ENCODE results near the gene DDIT3. TPM values are rescaled to one million over a fixed set of nuclear protein-coding genes. Genes with fewer than 3 reads are reported as not detected.

Gene DDIT3
- total and polyA plus RNA-seq, 2 of the 8 experiments (the other 6 are each of a cell fraction or from before 2014, with no cell fraction given): 4.9 to 5.7 TPM

GRCh38 chr12:57522011-57522886 lies 1.9 kb upstream of the DDIT3 start, which contains the start of gene MBD6 (continued):
- TF ChIP-seq FOSL1 (IDR thresholded peaks at IDR 0.05; ENCODE audit: insufficient read depth, low read depth, low read length): no peak
- no peak for TF ChIP-seq TAF7 (optimal IDR thresholded peaks at IDR 0.05; ENCODE audit: borderline replicate concordance, low read depth, low read length)
- peak; percentile 44; the same call in 1 of the 2 replicates for TF ChIP-seq ATF2 (IDR thresholded peaks at IDR 0.05; ENCODE audit: low read length)
- no peak for TF ChIP-seq NANOG (IDR thresholded peaks at IDR 0.05; ENCODE audit: insufficient read depth, low read depth, low read length, poor library complexity, severe bottlenecking)
- TF ChIP-seq KDM4A (IDR thresholded peaks at IDR 0.05; ENCODE audit: low read depth, low read length, severe bottlenecking): peak; percentile 8
- no peak for TF ChIP-seq MAFK (IDR thresholded peaks at IDR 0.05; ENCODE audit: low read depth, low read length)
- TF ChIP-seq ATF3 (IDR thresholded peaks at IDR 0.05; ENCODE audit: insufficient read depth, low read depth, low read length): no peak
- TF ChIP-seq BCL11A (IDR thresholded peaks at IDR 0.05; ENCODE audit: low read depth in 2 of 2, low read length in 2 of 2): no peak
- no peak for TF ChIP-seq PHF8 (conservative IDR thresholded peaks at IDR 0.05; ENCODE audit: low read depth, low read length)
- TF ChIP-seq SIN3A (conservative IDR thresholded peaks at IDR 0.05 in 1 of 2, IDR thresholded peaks at IDR 0.05 in 1 of 2; ENCODE audit: low read depth in 1 of 2, low read length in 2 of 2): peak; percentile 99 to 100
- TF ChIP-seq, protein P1, sequence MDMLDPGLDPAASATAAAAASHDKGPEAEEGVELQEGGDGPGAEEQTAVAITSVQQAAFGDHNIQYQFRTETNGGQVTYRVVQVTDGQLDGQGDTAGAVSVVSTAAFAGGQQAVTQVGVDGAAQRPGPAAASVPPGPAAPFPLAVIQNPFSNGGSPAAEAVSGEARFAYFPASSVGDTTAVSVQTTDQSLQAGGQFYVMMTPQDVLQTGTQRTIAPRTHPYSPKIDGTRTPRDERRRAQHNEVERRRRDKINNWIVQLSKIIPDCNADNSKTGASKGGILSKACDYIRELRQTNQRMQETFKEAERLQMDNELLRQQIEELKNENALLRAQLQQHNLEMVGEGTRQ (IDR thresholded peaks at IDR 0.05; ENCODE audit: low read length): peak; percentile 72
- TF ChIP-seq EP300 (IDR thresholded peaks at IDR 0.05; ENCODE audit: borderline replicate concordance in 1 of 2, low read depth in 2 of 2, low read length in 2 of 2): peak in 1 of 2 experiments; percentile 73; a peak in 1 of 3 replicates
- no peak for TF ChIP-seq RAD21 (IDR thresholded peaks at IDR 0.05 in 1 of 2, conservative IDR thresholded peaks at IDR 0.05 in 1 of 2; ENCODE audit: low read depth in 2 of 2, low read length in 2 of 2)
- TF ChIP-seq RXRA (IDR thresholded peaks at IDR 0.05; ENCODE audit: insufficient read depth, low read depth, low read length): no peak

Measured in H1 (cell line).